ENCODE results near the gene GPC4. TPM values are rescaled to one million over a fixed set of nuclear protein-coding genes. Genes with fewer than 3 reads are reported as not detected.

The GPC4 gene
- total RNA-seq, 1 donor from 2014 or later: 7.1 TPM

DNA sequence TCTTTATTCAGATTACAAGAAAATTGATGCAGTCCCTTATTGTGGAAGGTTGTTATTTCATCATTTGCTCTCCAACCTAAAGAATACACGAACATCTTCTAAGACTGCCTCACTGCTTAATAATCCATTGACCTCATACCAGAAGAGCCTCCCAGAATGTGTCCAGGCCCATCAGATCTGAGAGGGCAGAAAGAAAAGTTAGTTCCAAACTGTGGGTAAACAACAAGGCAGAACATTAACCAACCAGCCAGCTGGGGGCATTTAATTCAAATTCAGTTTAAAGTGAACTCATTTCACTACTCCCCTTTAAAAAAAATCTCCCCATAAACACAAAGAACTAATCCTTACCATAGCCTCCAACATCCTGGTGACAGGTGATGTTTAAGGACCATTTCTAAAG lies 13.8 kb downstream of the GPC4 start:
- H3K27me3 ChIP-seq (ENCODE audit: low read depth): no peaks in the 10 kb centered on the region
- no peaks in the 10 kb centered on the region for H3K9me3 ChIP-seq (replicated peaks)
- intact Hi-C loops (cut with micrococcal nuclease): no loop called here
- no peak overlapping the region for H3K4me3 ChIP-seq
- H3K27ac ChIP-seq (replicated peaks): no peak overlapping the region
- no peaks in the 10 kb centered on the region for H3K36me3 ChIP-seq
- H3K4me1 ChIP-seq: no peaks in the 10 kb centered on the region
- no peak for DNase-seq
- TF ChIP-seq, protein P1, sequence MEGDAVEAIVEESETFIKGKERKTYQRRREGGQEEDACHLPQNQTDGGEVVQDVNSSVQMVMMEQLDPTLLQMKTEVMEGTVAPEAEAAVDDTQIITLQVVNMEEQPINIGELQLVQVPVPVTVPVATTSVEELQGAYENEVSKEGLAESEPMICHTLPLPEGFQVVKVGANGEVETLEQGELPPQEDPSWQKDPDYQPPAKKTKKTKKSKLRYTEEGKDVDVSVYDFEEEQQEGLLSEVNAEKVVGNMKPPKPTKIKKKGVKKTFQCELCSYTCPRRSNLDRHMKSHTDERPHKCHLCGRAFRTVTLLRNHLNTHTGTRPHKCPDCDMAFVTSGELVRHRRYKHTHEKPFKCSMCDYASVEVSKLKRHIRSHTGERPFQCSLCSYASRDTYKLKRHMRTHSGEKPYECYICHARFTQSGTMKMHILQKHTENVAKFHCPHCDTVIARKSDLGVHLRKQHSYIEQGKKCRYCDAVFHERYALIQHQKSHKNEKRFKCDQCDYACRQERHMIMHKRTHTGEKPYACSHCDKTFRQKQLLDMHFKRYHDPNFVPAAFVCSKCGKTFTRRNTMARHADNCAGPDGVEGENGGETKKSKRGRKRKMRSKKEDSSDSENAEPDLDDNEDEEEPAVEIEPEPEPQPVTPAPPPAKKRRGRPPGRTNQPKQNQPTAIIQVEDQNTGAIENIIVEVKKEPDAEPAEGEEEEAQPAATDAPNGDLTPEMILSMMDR (IDR thresholded peaks at IDR 0.05; ENCODE audit: borderline replicate concordance): no peak

DNA sequence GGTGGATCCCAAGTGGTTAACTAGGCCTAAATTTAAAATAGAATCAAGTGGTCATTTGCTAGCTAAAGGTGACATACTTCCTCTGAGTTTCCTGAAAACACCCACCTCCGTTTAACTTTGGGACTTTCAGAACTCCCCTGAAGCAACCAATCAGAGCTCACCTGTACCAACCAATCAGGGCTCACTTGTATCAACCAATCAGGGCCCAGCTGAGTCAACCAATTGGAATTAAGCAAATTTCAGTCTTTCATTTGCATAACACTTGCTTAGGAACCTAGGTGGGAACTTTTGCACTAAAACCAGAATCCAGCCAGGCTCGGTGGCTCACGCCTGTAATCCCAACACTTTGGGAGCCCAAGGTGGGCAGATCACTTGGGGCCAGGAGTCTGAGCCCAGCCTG lies 15.9 kb downstream of the GPC4 start:
- H3K27me3 ChIP-seq (ENCODE audit: low read depth): no peaks in the 10 kb centered on the region
- intact Hi-C loops (cut with micrococcal nuclease): no loop called here
- H3K9me3 ChIP-seq (replicated peaks): no peaks in the 10 kb centered on the region
- no peak overlapping the region for H3K27ac ChIP-seq (replicated peaks)
- no peaks in the 10 kb centered on the region for H3K36me3 ChIP-seq
- no peak overlapping the region for H3K4me3 ChIP-seq
- DNase-seq: no peak
- no peaks in the 10 kb centered on the region for H3K4me1 ChIP-seq
- TF ChIP-seq, protein P1 (IDR thresholded peaks at IDR 0.05; ENCODE audit: borderline replicate concordance): no peak

- DNase-seq: no peak
- Histone ChIP-seq H3K4me1 (no peaks in the 10 kb centered on the region), H3K9me3 (replicated peaks) (no peaks in the 10 kb centered on the region), H3K36me3 (no peaks in the 10 kb centered on the region), H3K4me3 (no peak overlapping the region), H3K27ac (replicated peaks) (no peak overlapping the region), H3K27me3 (ENCODE audit: low read depth) (no peaks in the 10 kb centered on the region)
- intact Hi-C loops (cut with micrococcal nuclease): no loop called here
- TF ChIP-seq, protein P1 (IDR thresholded peaks at IDR 0.05; ENCODE audit: borderline replicate concordance): no peak
These were observed 20.5 kb downstream of the GPC4 start for GRCh38 chrX:133394765-133395164.

- intact Hi-C loops (cut with micrococcal nuclease): no loop called here
These were observed 22.6 kb downstream of the GPC4 start for GRCh38 chrX:133392671-133393070.

DNA sequence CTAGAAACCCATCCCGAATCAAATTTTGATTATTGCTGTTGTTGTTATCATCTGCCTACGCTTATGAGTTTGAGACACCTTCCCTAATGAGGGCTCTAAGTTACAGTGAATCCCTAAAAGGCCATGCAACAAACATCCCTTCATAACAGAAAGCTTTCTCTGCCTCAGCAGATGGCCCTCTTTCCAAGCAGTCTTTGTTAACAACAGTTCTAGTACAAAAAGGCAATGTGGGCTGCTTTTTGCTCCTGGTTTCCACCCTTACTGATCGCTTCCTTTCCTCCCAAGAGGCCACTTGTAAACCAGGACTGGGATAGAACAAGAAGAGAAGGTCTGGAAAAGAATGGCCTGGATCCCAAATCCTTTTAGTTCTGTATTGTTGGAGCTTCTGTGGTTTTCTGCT lies 24.2 kb downstream of the GPC4 start:
- H3K4me1 ChIP-seq: no peaks in the 10 kb centered on the region
- H3K9me3 ChIP-seq (replicated peaks): no peaks in the 10 kb centered on the region
- TF ChIP-seq, protein P1 (IDR thresholded peaks at IDR 0.05; ENCODE audit: borderline replicate concordance): no peak
- intact Hi-C loops (cut with micrococcal nuclease): no loop called here
- H3K27me3 ChIP-seq (ENCODE audit: low read depth): no peaks in the 10 kb centered on the region
- no peak overlapping the region for H3K27ac ChIP-seq (replicated peaks)
- no peaks in the 10 kb centered on the region for H3K36me3 ChIP-seq
- no peak for DNase-seq
- H3K4me3 ChIP-seq: no peak overlapping the region

More at GRCh38 chrX:133392671-133393070, 22.6 kb downstream of the GPC4 start:
- TF ChIP-seq, protein P1 (IDR thresholded peaks at IDR 0.05; ENCODE audit: borderline replicate concordance): no peak
- Histone ChIP-seq H3K27me3 (ENCODE audit: low read depth) (no peaks in the 10 kb centered on the region), H3K4me1 (no peaks in the 10 kb centered on the region), H3K27ac (replicated peaks) (no peak overlapping the region), H3K9me3 (replicated peaks) (no peaks in the 10 kb centered on the region), H3K36me3 (no peaks in the 10 kb centered on the region), H3K4me3 (no peak overlapping the region)
- no peak for DNase-seq

DNA sequence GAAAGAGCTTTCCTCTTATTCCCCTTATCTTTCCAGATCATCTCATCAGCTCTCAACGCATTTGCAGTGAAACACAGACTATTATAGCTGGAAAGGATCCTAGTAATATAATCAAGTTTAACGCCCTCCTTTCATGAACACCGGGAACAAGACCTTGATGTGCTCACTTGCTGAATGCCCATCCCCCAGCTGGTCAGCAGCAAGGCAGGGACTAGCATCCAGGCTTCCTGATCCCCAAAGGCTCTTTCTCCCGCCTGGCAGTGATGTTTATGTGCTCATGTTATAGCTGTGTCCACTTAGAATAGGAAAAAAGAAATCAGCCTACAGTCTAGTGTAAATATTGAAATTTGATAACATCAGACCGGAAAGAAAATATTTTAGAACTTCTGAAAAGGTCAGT lies 24.6 kb downstream of the GPC4 start:
- Histone ChIP-seq H3K36me3 (no peaks in the 10 kb centered on the region), H3K4me3 (no peak overlapping the region), H3K9me3 (replicated peaks) (no peaks in the 10 kb centered on the region), H3K4me1 (no peaks in the 10 kb centered on the region), H3K27ac (replicated peaks) (no peak overlapping the region), H3K27me3 (ENCODE audit: low read depth) (no peaks in the 10 kb centered on the region)
- TF ChIP-seq, protein P1 (IDR thresholded peaks at IDR 0.05; ENCODE audit: borderline replicate concordance): no peak
- intact Hi-C loops (cut with micrococcal nuclease): no loop called here
- DNase-seq: no peak

Measured in left ventricle myocardium inferior (tissue), 1 donor.